Liver (tissue), 9 donors: Measurements from ENCODE around the gene ROBO4. TPM values are rescaled to one million over a fixed set of nuclear protein-coding genes. Genes with fewer than 3 reads are reported as not detected.

ENCODE experiments used
- DNase-seq: peaks from one replicate; pipeline ENCODE4 v3.0.0-alpha.2; 2017; ENCODE audit warnings: low spot score
- H3K27ac ChIP-seq, 2 donors: one replicate each; pipeline ENCODE4 v1.7.0; 2013; ENCODE audit warnings: inconsistent platforms in 2 of 2, low read length in 2 of 2, control low read depth in 1 of 2, low read depth in 1 of 2, mild to moderate bottlenecking in 1 of 2
- H3K27me3 ChIP-seq, 4 donors: one replicate each; pipeline versions ENCODE4 v1.6.1 to v1.7.0; 2013; ENCODE audit warnings: low read length in 3 of 4, inconsistent platforms in 1 of 4, mild to moderate bottlenecking in 1 of 4, moderate library complexity in 1 of 4; ENCODE audit not compliant: control insufficient read depth in 4 of 4, insufficient read depth in 4 of 4
- H3K36me3 ChIP-seq, 4 donors: one replicate each; pipeline versions ENCODE4 v1.6.1 to v1.7.0; 2013; ENCODE audit warnings: low read length in 3 of 4, mild to moderate bottlenecking in 3 of 4, low read depth in 1 of 4, moderate library complexity in 1 of 4; ENCODE audit not compliant: control insufficient read depth in 4 of 4, insufficient read depth in 3 of 4
- H3K4me1 ChIP-seq, 4 donors: one replicate each; pipeline versions ENCODE4 v1.6.1 to v1.7.0; 2013; ENCODE audit warnings: low read length in 3 of 4, mild to moderate bottlenecking in 3 of 4, moderate library complexity in 1 of 4; ENCODE audit not compliant: control insufficient read depth in 4 of 4, insufficient read depth in 4 of 4
- H3K4me3 ChIP-seq, 3 donors: one replicate each; pipeline versions ENCODE4 v1.6.1 to v1.7.0; 2013; ENCODE audit warnings: low read length in 3 of 3, control low read depth in 1 of 3, low read depth in 1 of 3, mild to moderate bottlenecking in 1 of 3
- H3K9ac ChIP-seq, 2 donors: one replicate each; pipeline ENCODE4 v1.7.0; 2013; ENCODE audit warnings: low read length in 2 of 2, mild to moderate bottlenecking in 2 of 2, moderate library complexity in 2 of 2, control low read depth in 1 of 2, low read depth in 1 of 2
- H3K9me3 ChIP-seq, 4 donors: one replicate each; pipeline versions ENCODE4 v1.6.1 to v1.7.0; 2013; ENCODE audit warnings: low read length in 3 of 4; ENCODE audit not compliant: control insufficient read depth in 4 of 4
- EGR1 ChIP-seq, 2 donors: IDR thresholded peaks; 2 replicates each; pipeline ENCODE4 v1.6.1; 2016 to 2018; ENCODE audit warnings: antibody characterized with exemption in 2 of 2, low read depth in 2 of 2
- FOXA1 ChIP-seq: IDR thresholded peaks from 2 replicates; pipeline ENCODE4 v1.6.1; 2016; ENCODE audit warnings: antibody characterized with exemption
- FOXA2 ChIP-seq: IDR thresholded peaks from 2 replicates; pipeline ENCODE4 v1.6.1; 2016; ENCODE audit warnings: antibody characterized with exemption
- GABPA ChIP-seq, 2 donors: IDR thresholded peaks in 1 of 2; conservative IDR thresholded peaks in 1 of 2; 2 replicates each; pipeline ENCODE4 v1.6.1; 2016; ENCODE audit warnings: antibody characterized with exemption in 2 of 2, mild to moderate bottlenecking in 1 of 2, moderate library complexity in 1 of 2
- HNF4A ChIP-seq, 2 donors: conservative IDR thresholded peaks; 2 replicates each; pipeline ENCODE4 v1.6.1; 2016; ENCODE audit warnings: antibody characterized with exemption in 2 of 2, mild to moderate bottlenecking in 2 of 2
- HNF4G ChIP-seq: IDR thresholded peaks from 2 replicates; pipeline ENCODE4 v1.6.1; 2016; ENCODE audit warnings: antibody characterized with exemption
- JUND ChIP-seq, 2 donors: IDR thresholded peaks; 2 replicates each; pipeline ENCODE4 v1.6.1; 2016; ENCODE audit warnings: antibody characterized with exemption in 2 of 2
- MAX ChIP-seq: IDR thresholded peaks from 2 replicates; pipeline ENCODE4 v1.6.1; 2016; ENCODE audit warnings: antibody characterized with exemption
- NR2F2 ChIP-seq: IDR thresholded peaks from 2 replicates; pipeline ENCODE4 v1.6.1; 2016; ENCODE audit warnings: antibody characterized with exemption
- RAD21 ChIP-seq, 2 donors: IDR thresholded peaks; 2 replicates each; pipeline ENCODE4 v1.6.1; 2016; ENCODE audit warnings: antibody characterized with exemption in 2 of 2, mild to moderate bottlenecking in 2 of 2
- RXRA ChIP-seq, 2 donors: IDR thresholded peaks; 2 replicates each; pipeline ENCODE4 v1.6.1; 2017 to 2018; ENCODE audit warnings: antibody characterized with exemption in 2 of 2, mild to moderate bottlenecking in 1 of 2
- SP1 ChIP-seq: IDR thresholded peaks from 2 replicates; pipeline ENCODE4 v1.6.1; 2018; ENCODE audit warnings: antibody characterized with exemption, mild to moderate bottlenecking
- YY1 ChIP-seq: IDR thresholded peaks from 2 replicates; pipeline ENCODE4 v1.6.1; 2016; ENCODE audit warnings: antibody characterized with exemption, mild to moderate bottlenecking
- ZBTB33 ChIP-seq: IDR thresholded peaks from 2 replicates; pipeline ENCODE4 v1.6.1; 2016; ENCODE audit warnings: antibody characterized with exemption
- WGBS: extraction: QIAGEN DNeasy Blood & Tissue Kit; methylation state at CpG from one replicate; pipeline ENCODE4 v1.1.7; 2013; 5-methylcytosine and 5-hydroxymethylcytosine counted together
- polyA plus RNA-seq, 2 donors: library from polyadenylated mRNA; stranded (reverse) in 1 of 2; unstranded in 1 of 2; fragments of 200-250 nt in 1 of 2; fragments of >200 nt in 1 of 2; fragmentation: Nextera tagmentation in 1 of 2; extraction: Ambion mirVana in 1 of 2; gene quantifications; one replicate each; pipeline versions ENCODE4 v1.2.1 to v1.2.3, GENCODE V29; 2013 to 2015
- total RNA-seq, 2 donors: library from RNA; depleted of rRNA; stranded (reverse); fragments of >200 nt; gene quantifications; one replicate each; pipeline ENCODE4 v1.2.3, GENCODE V29; 2014
- TF ChIP-seq, protein P1 (sequence below): fragments of 150-350 bp; IDR thresholded peaks from 2 replicates; pipeline ENCODE4 v1.5.1; 2017; ENCODE audit warnings: improper control_type of control experiment, low read depth, low read length; ENCODE audit not compliant: missing input control
- donor health status: healthy.
- donor health status: healthy.
- donor health status: healthy.
- donor health status: healthy.
- donor health status: healthy.

The ROBO4 gene
- total and polyA plus RNA-seq, 4 donors, result 2.5 to 17.2 (median 7.6) TPM

DNA sequence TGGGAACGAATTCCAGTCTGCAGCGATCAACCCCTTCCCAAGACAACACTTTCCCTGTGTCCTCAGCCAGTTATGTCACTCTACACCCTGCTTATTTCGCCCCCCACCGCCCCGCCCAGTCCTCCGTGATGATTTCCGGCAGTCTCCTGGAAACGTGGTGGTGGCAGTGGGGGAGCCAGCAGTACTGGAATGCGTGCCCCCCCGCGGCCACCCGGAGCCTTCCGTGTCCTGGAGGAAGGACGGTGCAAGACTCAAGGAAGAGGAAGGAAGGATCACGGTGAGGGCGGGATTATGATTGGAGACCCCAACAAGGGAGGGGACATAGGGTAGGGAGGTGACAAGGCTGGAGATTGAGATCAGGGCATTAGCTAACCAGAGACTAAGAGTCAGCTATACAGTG lies 28.3 kb downstream of the ROBO4 start:
- H3K4me3 ChIP-seq, result no peak overlapping the region
- DNase-seq, result no peak
- peaks cover 2 to 20% (median 16%) of the 10 kb centered on the region in 4 donors for H3K4me1 ChIP-seq
- 9% methylated on average over 16 of the region's 16 CpGs for WGBS
- TF ChIP-seq FOXA2 (no peak), YY1 (no peak)
- peaks cover 0 to 2% (median 0%) of the 10 kb centered on the region in 4 donors for H3K9me3 ChIP-seq
- no peak overlapping the region for H3K27ac ChIP-seq
- H3K9ac ChIP-seq, result no peak overlapping the region
- no peaks in the 10 kb centered on the region for H3K36me3 ChIP-seq
- peaks cover 5 to 32% (median 19%) of the 10 kb centered on the region in 4 donors for H3K27me3 ChIP-seq

GRCh38 chr11:124868331-124869274 lies 29.1 kb downstream of the ROBO4 start:
- TF ChIP-seq FOXA1 (no peak), SP1 (no peak), FOXA2 (no peak), EGR1 (IDR thresholded peaks at IDR 0.05; ENCODE audit: low read depth in 2 of 2) (no peak), NR2F2 (no peak), RAD21 (IDR thresholded peaks at IDR 0.05) (no peak), YY1 (no peak), MAX (no peak), HNF4G (no peak)
- TF ChIP-seq, protein P1, sequence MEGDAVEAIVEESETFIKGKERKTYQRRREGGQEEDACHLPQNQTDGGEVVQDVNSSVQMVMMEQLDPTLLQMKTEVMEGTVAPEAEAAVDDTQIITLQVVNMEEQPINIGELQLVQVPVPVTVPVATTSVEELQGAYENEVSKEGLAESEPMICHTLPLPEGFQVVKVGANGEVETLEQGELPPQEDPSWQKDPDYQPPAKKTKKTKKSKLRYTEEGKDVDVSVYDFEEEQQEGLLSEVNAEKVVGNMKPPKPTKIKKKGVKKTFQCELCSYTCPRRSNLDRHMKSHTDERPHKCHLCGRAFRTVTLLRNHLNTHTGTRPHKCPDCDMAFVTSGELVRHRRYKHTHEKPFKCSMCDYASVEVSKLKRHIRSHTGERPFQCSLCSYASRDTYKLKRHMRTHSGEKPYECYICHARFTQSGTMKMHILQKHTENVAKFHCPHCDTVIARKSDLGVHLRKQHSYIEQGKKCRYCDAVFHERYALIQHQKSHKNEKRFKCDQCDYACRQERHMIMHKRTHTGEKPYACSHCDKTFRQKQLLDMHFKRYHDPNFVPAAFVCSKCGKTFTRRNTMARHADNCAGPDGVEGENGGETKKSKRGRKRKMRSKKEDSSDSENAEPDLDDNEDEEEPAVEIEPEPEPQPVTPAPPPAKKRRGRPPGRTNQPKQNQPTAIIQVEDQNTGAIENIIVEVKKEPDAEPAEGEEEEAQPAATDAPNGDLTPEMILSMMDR, result no peak
- peaks cover 0 to 2% (median 0%) of the 10 kb centered on the region in 4 donors for H3K9me3 ChIP-seq
- no peaks in the 10 kb centered on the region for H3K36me3 ChIP-seq
- H3K9ac ChIP-seq, result no peak overlapping the region
- peaks cover 5 to 32% (median 19%) of the 10 kb centered on the region in 4 donors for H3K27me3 ChIP-seq
- 11% methylated on average over 63 of the region's 63 CpGs for WGBS
- no peak overlapping the region for H3K27ac ChIP-seq
- DNase-seq, result no peak
- H3K4me3 ChIP-seq, result no peak overlapping the region
- H3K4me1 ChIP-seq, result peaks cover 2 to 20% (median 16%) of the 10 kb centered on the region in 4 donors

DNA sequence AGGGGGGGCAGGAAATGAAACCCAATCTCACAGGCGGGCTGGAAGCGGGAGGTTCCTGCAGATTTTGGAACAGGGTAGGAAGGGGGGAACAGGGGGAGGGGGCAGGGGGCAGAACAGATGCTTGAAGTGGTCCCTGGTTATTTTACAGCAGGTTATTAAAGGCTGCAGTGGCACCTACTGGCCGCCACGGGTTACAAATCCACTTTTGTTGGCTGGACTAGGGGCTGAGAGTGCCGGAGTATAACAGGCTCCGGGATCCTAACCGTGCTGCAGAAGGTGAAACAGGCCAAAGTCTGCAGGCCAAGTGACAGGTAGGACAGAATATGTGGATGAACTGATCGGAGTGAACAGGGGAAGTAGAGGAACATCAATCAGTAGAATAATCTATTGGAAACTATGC lies 30.0 kb downstream of the ROBO4 start:
- Histone ChIP-seq H3K9me3 (peaks cover 0 to 2% (median 0%) of the 10 kb centered on the region in 4 donors), H3K4me3 (no peak overlapping the region), H3K27ac (no peak overlapping the region), H3K9ac (no peak overlapping the region), H3K27me3 (peaks cover 5 to 30% (median 19%) of the 10 kb centered on the region in 4 donors), H3K36me3 (no peaks in the 10 kb centered on the region), H3K4me1 (peaks cover 5 to 27% (median 23%) of the 10 kb centered on the region in 4 donors)
- no peak for TF ChIP-seq NR2F2
- TF ChIP-seq HNF4A (conservative IDR thresholded peaks at IDR 0.05), result no peak
- TF ChIP-seq GABPA (IDR thresholded peaks at IDR 0.05 in 1 of 2, conservative IDR thresholded peaks at IDR 0.05 in 1 of 2), result no peak
- TF ChIP-seq, protein P1, result peak; percentile 42
- no peak for TF ChIP-seq RXRA (IDR thresholded peaks at IDR 0.05)
- peak; percentile 41 to 59 for TF ChIP-seq RAD21 (IDR thresholded peaks at IDR 0.05)
- TF ChIP-seq ZBTB33, result no peak
- TF ChIP-seq JUND (IDR thresholded peaks at IDR 0.05), result no peak
- 2% methylated on average over 8 of the region's 8 CpGs for WGBS
- DNase-seq, result no peak
